Sigmoid colon (tissue), 4 donors: ENCODE results near the gene C1QTNF6.

Source experiments
- CTCF ChIP-seq, 4 experiments: fragments of 450-650 bp in 3 of 4; fragments of 200-600 bp in 1 of 4; IDR thresholded peaks; one replicate each; pipeline ENCODE4 v1.5.1; 2016 to 2019; ENCODE audit warnings: antibody characterized with exemption in 4 of 4, mild to moderate bottlenecking in 3 of 4, moderate library complexity in 2 of 4
- POLR2A ChIP-seq, 2 donors: fragments of 450-650 bp; IDR thresholded peaks; one replicate each; pipeline ENCODE4 v1.6.1; 2016; ENCODE audit warnings: antibody characterized with exemption in 2 of 2, mild to moderate bottlenecking in 2 of 2, moderate library complexity in 2 of 2
- POLR2AphosphoS5 ChIP-seq, 4 donors: sonication (generic); formaldehyde crosslinking; IDR thresholded peaks; one replicate each; pipeline ENCODE4 v1.6.1; 2017; ENCODE audit warnings: antibody characterized with exemption in 4 of 4

GRCh38 chr22:37138849-37139561 lies 49.0 kb downstream of the C1QTNF6 start:
- TF ChIP-seq CTCF (IDR thresholded peaks at IDR 0.05), result no peak
- no peak for TF ChIP-seq POLR2AphosphoS5 (IDR thresholded peaks at IDR 0.05)
- TF ChIP-seq POLR2A (IDR thresholded peaks at IDR 0.05), result no peak
